ENCODE results near the gene SH2D4B.

The SH2D4B gene

DNA sequence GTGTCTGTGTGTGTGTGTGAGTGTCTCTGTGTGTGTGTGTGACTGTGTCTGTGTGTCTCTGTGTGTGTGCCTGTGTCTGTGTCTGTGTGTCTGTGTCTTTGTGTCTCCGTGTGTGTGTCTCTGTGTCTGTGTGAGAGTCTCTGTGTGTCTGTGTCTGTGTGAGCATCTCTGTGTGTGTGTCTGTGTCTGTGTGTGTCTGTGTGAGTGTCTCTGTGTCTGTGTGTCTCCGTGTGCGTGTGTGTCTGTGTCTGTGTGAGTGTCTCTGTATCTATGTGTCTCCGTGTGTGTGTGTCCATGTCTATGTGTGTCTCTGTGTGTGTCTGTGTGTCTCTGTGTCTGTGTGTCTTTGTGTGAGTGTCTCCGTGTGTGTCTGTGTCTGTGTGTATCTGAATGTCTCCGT is 120.4 kb downstream of the SH2D4B start:
- TF ChIP-seq, protein P1, sequence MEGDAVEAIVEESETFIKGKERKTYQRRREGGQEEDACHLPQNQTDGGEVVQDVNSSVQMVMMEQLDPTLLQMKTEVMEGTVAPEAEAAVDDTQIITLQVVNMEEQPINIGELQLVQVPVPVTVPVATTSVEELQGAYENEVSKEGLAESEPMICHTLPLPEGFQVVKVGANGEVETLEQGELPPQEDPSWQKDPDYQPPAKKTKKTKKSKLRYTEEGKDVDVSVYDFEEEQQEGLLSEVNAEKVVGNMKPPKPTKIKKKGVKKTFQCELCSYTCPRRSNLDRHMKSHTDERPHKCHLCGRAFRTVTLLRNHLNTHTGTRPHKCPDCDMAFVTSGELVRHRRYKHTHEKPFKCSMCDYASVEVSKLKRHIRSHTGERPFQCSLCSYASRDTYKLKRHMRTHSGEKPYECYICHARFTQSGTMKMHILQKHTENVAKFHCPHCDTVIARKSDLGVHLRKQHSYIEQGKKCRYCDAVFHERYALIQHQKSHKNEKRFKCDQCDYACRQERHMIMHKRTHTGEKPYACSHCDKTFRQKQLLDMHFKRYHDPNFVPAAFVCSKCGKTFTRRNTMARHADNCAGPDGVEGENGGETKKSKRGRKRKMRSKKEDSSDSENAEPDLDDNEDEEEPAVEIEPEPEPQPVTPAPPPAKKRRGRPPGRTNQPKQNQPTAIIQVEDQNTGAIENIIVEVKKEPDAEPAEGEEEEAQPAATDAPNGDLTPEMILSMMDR (IDR thresholded peaks at IDR 0.05), result no peak
- H3K27ac ChIP-seq, result no peak overlapping the region
- H3K36me3 ChIP-seq, result no peaks in the 10 kb centered on the region
- H3K9me3 ChIP-seq, result peaks cover 12% of the 10 kb centered on the region
- peaks cover 44 to 47% of the 10 kb centered on the region in 2 experiments for H3K4me1 ChIP-seq (ENCODE audit: control insufficient read depth in 1 of 2, insufficient read depth in 1 of 2, low read depth in 1 of 2, low read length in 1 of 2)
- H3K4me3 ChIP-seq (ENCODE audit: low read depth in 1 of 2, low read length in 1 of 2), result no peak overlapping the region
- no peaks in the 10 kb centered on the region for H3K27me3 ChIP-seq

DNA sequence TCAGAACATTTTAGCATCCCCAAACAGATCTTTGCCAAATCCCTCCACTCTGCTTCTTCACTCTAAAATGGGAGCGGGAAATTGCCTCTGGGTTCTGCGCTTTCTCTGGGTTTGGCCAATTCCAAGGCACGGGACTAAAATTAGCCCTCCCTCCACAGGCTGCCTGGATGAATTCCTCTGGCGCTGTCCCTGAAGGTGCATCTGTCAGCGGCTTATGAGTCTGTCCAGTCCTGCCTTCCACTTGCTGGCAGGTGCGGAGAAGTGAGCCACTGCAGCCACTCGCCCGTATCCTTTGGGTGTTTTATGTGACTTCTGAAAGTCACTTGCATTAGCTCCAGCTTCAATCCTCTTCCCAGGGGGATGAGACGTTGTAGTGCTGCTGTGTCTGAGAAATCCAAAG is 121.6 kb downstream of the SH2D4B start:
- no peaks in the 10 kb centered on the region for H3K36me3 ChIP-seq
- TF ChIP-seq, protein P1 (IDR thresholded peaks at IDR 0.05), result no peak
- H3K27me3 ChIP-seq, result no peaks in the 10 kb centered on the region
- H3K4me3 ChIP-seq (ENCODE audit: low read depth in 1 of 2, low read length in 1 of 2), result peak overlapping the region; percentile 46
- peaks cover 55 to 58% of the 10 kb centered on the region in 2 experiments for H3K4me1 ChIP-seq (ENCODE audit: control insufficient read depth in 1 of 2, insufficient read depth in 1 of 2, low read depth in 1 of 2, low read length in 1 of 2)
- H3K9me3 ChIP-seq, result peaks cover 6% of the 10 kb centered on the region
- peak overlapping the region; percentile 93 for H3K27ac ChIP-seq

DNA sequence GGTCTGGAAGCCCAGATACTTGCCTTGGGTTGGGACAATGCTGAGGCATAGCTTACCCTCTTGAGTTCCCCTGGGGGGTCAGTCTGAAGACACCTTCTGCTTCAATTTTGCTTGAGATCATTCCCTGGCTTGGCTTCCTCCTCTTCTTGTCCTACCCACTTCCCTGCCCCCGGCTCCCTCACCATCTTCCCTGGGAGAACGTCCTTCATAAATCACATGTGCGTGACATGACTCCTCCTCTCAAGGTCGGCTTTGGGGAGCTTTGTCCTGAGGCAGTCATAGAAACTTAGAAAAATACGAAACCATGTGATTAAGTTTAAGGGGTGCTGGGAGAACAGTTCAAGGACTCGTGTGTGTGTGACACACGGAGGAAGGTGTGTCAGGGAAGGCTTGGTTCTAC is 122.6 kb downstream of the SH2D4B start:
- Histone ChIP-seq H3K36me3 (no peaks in the 10 kb centered on the region), H3K27ac (peak overlapping the region; percentile 93)
- TF ChIP-seq, protein P1 (IDR thresholded peaks at IDR 0.05), result no peak

DNA sequence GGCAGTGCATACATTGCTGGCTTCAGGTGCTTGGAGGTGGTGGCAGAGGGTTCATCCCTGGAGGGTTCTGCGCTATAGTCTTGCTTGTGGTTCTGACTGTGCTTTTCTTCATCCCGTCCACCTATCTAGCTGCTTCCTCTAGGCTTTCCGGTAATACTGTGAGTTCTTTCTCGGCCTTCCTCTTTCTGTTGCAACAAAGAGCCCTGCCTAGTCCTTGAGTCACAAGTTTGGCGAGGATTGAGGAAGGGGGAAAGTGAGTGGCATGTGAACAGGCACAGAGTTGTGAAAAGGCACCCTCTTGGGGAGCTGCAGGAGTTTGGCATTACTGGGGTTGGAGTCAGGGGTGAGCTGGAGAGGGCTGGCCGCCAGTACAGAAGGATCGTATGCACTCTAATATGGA is 123.0 kb downstream of the SH2D4B start:
- TF ChIP-seq, protein P1 (IDR thresholded peaks at IDR 0.05), result peak; percentile 32
- Histone ChIP-seq H3K4me3 (ENCODE audit: low read depth in 1 of 2, low read length in 1 of 2) (peak overlapping the region; percentile 46), H3K9me3 (peaks cover 6% of the 10 kb centered on the region), H3K27ac (peak overlapping the region; percentile 93), H3K36me3 (no peaks in the 10 kb centered on the region), H3K4me1 (ENCODE audit: control insufficient read depth in 1 of 2, insufficient read depth in 1 of 2, low read depth in 1 of 2, low read length in 1 of 2) (peaks cover 56 to 58% of the 10 kb centered on the region in 2 experiments), H3K27me3 (no peaks in the 10 kb centered on the region)

More for the DNA sequence above, 122.6 kb downstream of the SH2D4B start:
- Histone ChIP-seq H3K4me3 (ENCODE audit: low read depth in 1 of 2, low read length in 1 of 2) (peak overlapping the region; percentile 46), H3K27me3 (no peaks in the 10 kb centered on the region), H3K4me1 (ENCODE audit: control insufficient read depth in 1 of 2, insufficient read depth in 1 of 2, low read depth in 1 of 2, low read length in 1 of 2) (peaks cover 56 to 58% of the 10 kb centered on the region in 2 experiments), H3K9me3 (peaks cover 6% of the 10 kb centered on the region)

DNA sequence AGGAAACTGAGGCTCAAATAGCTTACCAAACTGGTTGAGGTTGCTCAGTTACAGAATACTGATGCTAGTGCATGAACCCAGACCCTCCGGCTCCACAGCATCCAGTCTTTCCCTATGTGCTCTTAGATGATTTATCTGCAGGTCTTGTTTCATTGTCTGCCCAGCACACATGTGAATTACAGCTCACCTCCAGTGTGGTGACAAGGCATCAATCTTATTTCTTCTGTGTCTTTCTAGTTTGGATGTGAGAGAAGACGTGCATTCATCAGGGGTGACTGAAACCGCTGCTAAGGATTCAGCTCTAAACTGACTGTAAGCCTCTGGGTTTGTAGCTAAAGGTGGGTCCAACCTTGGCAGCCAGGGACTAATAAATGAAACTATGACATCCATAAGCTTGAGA is 123.8 kb downstream of the SH2D4B start:
- Histone ChIP-seq H3K27me3 (no peaks in the 10 kb centered on the region), H3K4me3 (ENCODE audit: low read depth in 1 of 2, low read length in 1 of 2) (peak overlapping the region in 1 of 2 experiments; percentile 46), H3K36me3 (no peaks in the 10 kb centered on the region), H3K27ac (peak overlapping the region; percentile 93), H3K9me3 (peaks cover under 1% of the 10 kb centered on the region), H3K4me1 (ENCODE audit: control insufficient read depth in 1 of 2, insufficient read depth in 1 of 2, low read depth in 1 of 2, low read length in 1 of 2) (peaks cover 56 to 58% of the 10 kb centered on the region in 2 experiments)
- TF ChIP-seq, protein P1 (IDR thresholded peaks at IDR 0.05), result no peak

All from neutrophil (primary cell).